Choroid plexus epithelial cell (primary cell): ENCODE results near the gene BCAN.

ENCODE experiments used
- DNase-seq: peaks from one replicate; pipeline ENCODE4 v3.0.0-alpha.2; 2010; ENCODE audit warnings: low read depth
- H3K4me3 ChIP-seq: 2 replicates; pipeline ENCODE4 v1.5.1; 2011; ENCODE audit warnings: low read depth, mild to moderate bottlenecking, control low read depth, low read length, moderate library complexity
- CTCF ChIP-seq: conservative IDR thresholded peaks from 2 replicates; pipeline ENCODE4 v1.5.1; 2011; ENCODE audit warnings: low read depth, mild to moderate bottlenecking, control low read depth, inconsistent platforms, low read length, moderate library complexity

Gene BCAN

GRCh38 chr1:156639601-156640101, 2.3 kb upstream of the BCAN start:
- H3K4me3 ChIP-seq: no peak overlapping the region
- no peak for DNase-seq
- TF ChIP-seq CTCF: no peak

- DNase-seq: no peak
- no peak overlapping the region for H3K4me3 ChIP-seq
- no peak for TF ChIP-seq CTCF
Measured at GRCh38 chr1:156640842-156641706, 843 bp upstream of the BCAN start.

- peak overlapping the region; percentile 5 for H3K4me3 ChIP-seq
- TF ChIP-seq CTCF: no peak
Measured at GRCh38 chr1:156642265-156643048, 540 bp downstream of the BCAN start.

GRCh38 chr1:156643049-156643777, 1.3 kb downstream of the BCAN start:
- no peak for DNase-seq
- H3K4me3 ChIP-seq: no peak overlapping the region
- TF ChIP-seq CTCF: no peak

More at GRCh38 chr1:156642265-156643048, 540 bp downstream of the BCAN start:
- DNase-seq: no peak

- H3K4me3 ChIP-seq: no peak overlapping the region
- no peak for DNase-seq
- no peak for TF ChIP-seq CTCF
Measured at GRCh38 chr1:156643778-156644092, 1.8 kb downstream of the BCAN start.

- DNase-seq: no peak
- no peak overlapping the region for H3K4me3 ChIP-seq
- no peak for TF ChIP-seq CTCF
Measured at GRCh38 chr1:156644146-156644545, 2.2 kb downstream of the BCAN start.
